Liver (tissue), 2 donors: Measurements from ENCODE around the gene SEC14L3.

Source experiments
- HNF4A ChIP-seq, 2 donors: conservative IDR thresholded peaks; 2 replicates each; pipeline ENCODE4 v1.6.1; 2016; ENCODE audit warnings: antibody characterized with exemption in 2 of 2, mild to moderate bottlenecking in 2 of 2
- SP1 ChIP-seq: IDR thresholded peaks from 2 replicates; pipeline ENCODE4 v1.6.1; 2018; ENCODE audit warnings: antibody characterized with exemption, mild to moderate bottlenecking
- donor health status: healthy.

DNA sequence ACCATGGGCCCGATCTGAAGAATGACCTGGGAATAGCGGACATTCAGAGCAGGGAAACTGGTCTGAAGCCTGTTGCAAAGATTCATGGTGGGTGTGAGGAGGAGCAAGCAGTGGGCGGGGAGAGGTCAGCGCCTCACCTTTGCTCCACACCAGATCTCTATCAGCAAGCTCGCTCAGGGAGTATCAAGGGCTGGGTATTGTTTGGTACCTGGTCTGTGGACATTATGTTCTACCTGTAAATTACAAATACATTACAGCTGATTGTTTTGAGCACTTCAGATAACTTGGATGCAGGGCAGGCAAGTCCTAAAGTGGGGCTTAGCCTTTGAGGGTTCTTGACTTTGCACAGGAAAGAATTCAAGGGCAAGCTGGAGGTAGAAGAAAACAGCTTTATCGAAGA, 44.5 kb upstream of the SEC14L3 start:
- TF ChIP-seq HNF4A (conservative IDR thresholded peaks at IDR 0.05) = no peak
- no peak for TF ChIP-seq SP1
